ENCODE data around the gene NUP160. TPM values are rescaled to one million over a fixed set of nuclear protein-coding genes. Genes with fewer than 3 reads are reported as not detected.
"Not testable (repeated sequence)": the region's sequence is repeated elsewhere in the genome, so short reads cannot be mapped to it uniquely, and the experiment has no call there.

Gene NUP160
- total RNA-seq, 1 donor from 2014 or later: 17.1 TPM

- DNase-seq (ENCODE audit: low read depth): peak; percentile 33
Measured at GRCh38 chr11:47864901-47865300, 16.8 kb upstream of the NUP160 start.

GRCh38 chr11:47863898-47864430 is 15.8 kb upstream of the NUP160 start:
- DNase-seq (ENCODE audit: low read depth): no peak

GRCh38 chr11:47863189-47863897 is 15.2 kb upstream of the NUP160 start:
- DNase-seq (ENCODE audit: low read depth): peak; percentile 74

GRCh38 chr11:47861728-47862127 is 13.6 kb upstream of the NUP160 start:
- DNase-seq (ENCODE audit: low read depth): peak; percentile 35

GRCh38 chr11:47860536-47860935 is 12.4 kb upstream of the NUP160 start:
- no peak for DNase-seq (ENCODE audit: low read depth)

- peak; percentile 27 for DNase-seq (ENCODE audit: low read depth)
Measured at GRCh38 chr11:47857892-47858543, 9.9 kb upstream of the NUP160 start.

- DNase-seq (ENCODE audit: low read depth): no peak
Measured at GRCh38 chr11:47857485-47857884, 9.3 kb upstream of the NUP160 start.

- DNase-seq (ENCODE audit: low read depth): no peak
Measured at GRCh38 chr11:47856186-47856585, 8.0 kb upstream of the NUP160 start.

- no peak for DNase-seq (ENCODE audit: low read depth)
Measured at GRCh38 chr11:47854667-47855066, 6.5 kb upstream of the NUP160 start.

GRCh38 chr11:47852053-47852452 is 3.9 kb upstream of the NUP160 start:
- no peak for DNase-seq (ENCODE audit: low read depth)

GRCh38 chr11:47850337-47850736 is 2.2 kb upstream of the NUP160 start:
- no peak for DNase-seq (ENCODE audit: low read depth)

GRCh38 chr11:47848700-47849155 is 578 bp upstream of the NUP160 start:
- DNase-seq (ENCODE audit: low read depth): no peak

- no peak for DNase-seq (ENCODE audit: low read depth)
Measured at GRCh38 chr11:47847537-47847891, 636 bp downstream of the NUP160 start.

GRCh38 chr11:47846998-47847397 is 1.2 kb downstream of the NUP160 start:
- DNase-seq (ENCODE audit: low read depth): no peak

GRCh38 chr11:47843361-47844055 is 4.6 kb downstream of the NUP160 start:
- no peak for DNase-seq (ENCODE audit: low read depth)

GRCh38 chr11:47842749-47843148 is 5.4 kb downstream of the NUP160 start:
- DNase-seq (ENCODE audit: low read depth): no peak

- no peak for DNase-seq (ENCODE audit: low read depth)
Measured at GRCh38 chr11:47837929-47838328, 10.2 kb downstream of the NUP160 start.

- DNase-seq (ENCODE audit: low read depth): no peak
Measured at GRCh38 chr11:47837292-47837691, 10.9 kb downstream of the NUP160 start.

- DNase-seq (ENCODE audit: low read depth): not testable (repeated sequence)
Measured at GRCh38 chr11:47830013-47830412, 18.1 kb downstream of the NUP160 start.

- no peak for DNase-seq (ENCODE audit: low read depth)
Measured at GRCh38 chr11:47828284-47828683, 19.9 kb downstream of the NUP160 start.

- not testable (repeated sequence) for DNase-seq (ENCODE audit: low read depth)
Measured at GRCh38 chr11:47822664-47823063, 25.5 kb downstream of the NUP160 start.

GRCh38 chr11:47819743-47820142 is 28.4 kb downstream of the NUP160 start:
- no peak for DNase-seq (ENCODE audit: low read depth)
